GM18868 (cell line): Measurements from ENCODE around the gene SPHK2.

Experiments
- ATAC-seq: cut with Tn5 transposase; IDR thresholded peaks from one replicate; pipeline ENCODE4 v1.9.1; 2021; ENCODE audit warnings: mild to moderate bottlenecking, moderate library complexity; ENCODE audit not compliant: unreplicated experiment

Gene SPHK2

DNA sequence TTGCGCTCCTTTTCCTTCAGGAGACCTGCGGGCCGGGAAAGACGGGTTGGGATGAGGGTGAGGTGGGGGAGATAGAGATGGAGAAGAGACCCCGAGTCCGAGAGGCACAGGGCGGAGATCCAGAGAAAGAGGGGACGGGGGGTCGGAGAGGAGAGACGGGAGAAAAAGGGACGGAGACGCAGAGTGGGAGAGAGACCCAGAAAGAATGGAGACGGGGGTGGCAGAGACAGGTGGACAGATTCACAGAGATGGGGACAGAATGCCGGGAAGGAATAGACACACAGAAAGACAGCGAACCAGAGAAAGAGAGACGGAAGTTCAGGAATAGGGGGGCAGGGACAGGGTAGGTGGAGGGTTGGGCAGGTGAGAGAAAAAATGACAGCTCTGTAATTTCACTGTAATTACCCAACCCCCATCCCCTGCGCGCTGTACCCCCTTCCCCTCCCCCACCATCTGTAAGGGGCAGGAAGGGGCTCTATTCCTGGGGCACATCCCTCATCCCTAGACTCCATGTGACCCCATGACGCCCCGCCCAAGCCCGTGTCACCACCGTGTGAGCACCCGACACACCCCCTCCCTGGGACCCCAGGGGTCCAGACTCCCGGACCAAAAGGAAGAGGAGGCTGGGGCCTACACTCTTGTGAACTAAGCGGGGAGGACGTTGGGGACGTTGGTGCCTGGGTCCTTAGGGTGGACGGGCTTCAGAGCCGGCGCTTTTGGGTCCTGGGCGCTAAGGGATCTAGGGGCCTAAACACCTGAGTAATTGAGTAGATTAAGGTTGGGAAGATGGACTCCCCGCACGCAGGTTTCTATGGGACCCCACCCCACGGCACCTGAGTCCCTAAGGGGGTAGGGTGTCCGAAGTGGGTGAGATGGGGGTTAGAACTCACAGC is 16.9 kb downstream of the SPHK2 start:
- no peak for ATAC-seq

DNA sequence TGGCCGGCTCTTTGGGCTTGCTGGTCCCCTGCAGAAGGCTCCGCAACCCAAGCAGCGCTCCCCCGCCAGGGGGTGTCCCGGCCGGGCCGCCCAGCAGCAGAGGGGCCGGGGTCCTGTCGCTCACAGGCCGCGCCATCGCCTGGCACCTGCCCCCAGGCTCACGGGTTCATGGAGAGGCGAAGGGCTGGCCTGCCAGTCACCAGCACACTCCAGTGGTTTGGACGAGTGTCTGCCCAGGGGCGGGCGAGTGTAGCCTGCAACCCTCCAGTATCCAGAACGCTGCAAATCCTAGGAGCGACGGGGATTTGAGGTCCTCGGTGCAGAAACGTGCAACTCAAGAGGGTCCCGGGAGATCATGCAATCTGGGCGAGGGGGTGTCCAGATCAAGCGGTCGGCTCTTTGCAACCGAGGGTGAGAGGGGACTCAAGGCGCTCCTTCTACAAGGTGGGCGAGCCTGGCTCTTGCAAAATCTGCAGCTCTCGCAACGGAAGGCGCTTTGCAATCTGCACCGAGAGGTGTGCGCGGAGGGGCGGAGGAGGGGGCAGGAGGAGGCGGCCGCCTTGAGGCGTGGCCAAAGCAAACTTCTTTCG is 17.6 kb downstream of the SPHK2 start, which contains the start of gene DBP:
DBP (minus strand) TSS at position 521 of the 590 bp plus-strand sequence; CDS start at position 136, 385 bp downstream.
- no peak for ATAC-seq

DNA sequence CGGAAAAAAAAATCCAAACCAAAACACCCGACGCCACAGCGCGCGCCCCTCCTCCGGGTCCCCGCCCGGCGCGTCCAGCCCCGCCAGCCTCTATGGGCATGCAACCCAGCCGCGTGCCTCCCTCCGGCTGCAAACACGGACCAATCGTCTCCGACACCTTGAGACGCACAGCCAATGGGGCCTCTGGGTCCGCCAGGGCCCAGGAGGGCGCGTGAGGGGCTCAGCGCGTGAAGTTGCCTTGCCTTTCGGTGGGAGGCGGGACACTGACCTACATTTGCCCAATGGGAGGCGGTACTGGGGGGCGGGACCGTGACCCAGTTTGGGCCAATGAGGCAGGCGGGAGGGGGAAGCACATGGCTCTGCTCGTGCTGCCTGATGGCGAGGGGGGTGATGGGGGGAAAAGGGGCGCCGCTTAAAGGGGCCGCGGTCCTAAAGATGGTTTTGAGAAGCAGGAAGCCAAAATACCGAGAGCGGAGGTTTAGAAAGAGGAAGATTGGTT is 18.2 kb downstream of the SPHK2 start:
- peak; percentile 75 for ATAC-seq

DNA sequence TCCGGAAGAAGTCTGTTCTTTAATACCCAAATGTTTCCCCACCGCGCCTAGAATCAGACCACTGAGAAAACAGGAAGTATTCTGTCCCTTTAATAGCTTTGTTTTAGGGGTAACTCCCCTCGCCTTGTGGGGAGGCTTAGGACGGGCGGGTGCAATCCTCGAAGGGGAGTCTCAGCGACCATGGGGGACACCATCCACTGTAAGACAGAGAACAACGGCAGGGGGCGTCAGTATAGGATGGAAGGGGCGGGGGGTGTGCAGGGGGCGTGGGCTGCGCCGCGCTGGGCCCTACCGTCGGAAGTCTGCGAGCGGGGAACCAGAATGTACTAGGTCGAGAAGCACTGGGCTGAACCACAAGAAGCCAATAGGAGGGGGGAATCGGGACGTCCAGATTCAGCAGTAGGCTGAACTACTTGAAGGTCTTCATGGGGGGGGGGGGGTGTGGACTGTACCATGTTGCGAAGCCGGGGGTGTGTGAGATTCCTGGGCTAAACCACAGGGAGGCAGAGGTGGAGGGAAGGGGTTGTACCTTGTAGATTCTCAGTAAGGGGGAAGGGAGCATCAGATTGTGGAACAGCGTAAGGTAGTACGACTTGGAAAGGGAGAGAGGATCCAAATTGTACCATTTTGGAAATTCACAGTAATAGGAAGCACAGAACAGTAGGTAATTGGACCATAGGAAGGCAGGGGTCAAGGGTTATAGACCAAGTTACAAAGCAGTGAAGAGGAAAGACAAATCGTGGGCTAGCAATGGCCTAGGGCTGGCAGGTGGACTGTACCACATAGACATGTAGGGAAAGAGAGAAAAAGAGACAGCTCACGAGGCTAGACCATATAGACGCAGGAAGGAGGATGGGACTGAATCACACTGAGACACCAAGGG is 18.9 kb downstream of the SPHK2 start:
- ATAC-seq = peak; percentile 14

DNA sequence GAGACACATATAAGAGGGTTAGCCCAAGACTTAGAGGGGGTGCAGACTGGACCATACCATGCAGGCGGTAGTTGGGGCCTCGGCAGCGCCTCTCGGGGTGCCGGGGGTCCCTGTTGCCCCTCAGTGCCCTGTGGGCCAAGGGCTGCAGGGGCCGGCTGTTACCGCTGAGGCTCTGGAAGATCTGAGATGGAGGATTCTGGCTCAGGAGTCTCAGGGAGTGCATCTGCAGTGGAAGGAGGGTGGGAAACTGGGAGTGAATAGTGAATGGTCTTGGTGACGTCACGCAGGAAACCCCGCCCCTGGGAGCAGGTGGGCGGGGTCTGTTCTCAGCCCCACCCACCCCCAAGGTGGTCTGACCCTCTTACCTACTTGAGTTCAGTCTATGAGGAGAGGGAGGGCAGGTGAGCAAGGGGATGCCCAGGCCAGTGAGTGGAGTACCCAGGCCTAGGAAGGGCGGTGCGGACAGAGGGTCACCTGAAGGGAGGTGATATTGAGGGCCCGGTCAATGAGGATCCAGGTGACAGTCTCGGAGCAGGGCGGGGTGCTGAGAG is 19.6 kb downstream of the SPHK2 start:
- no peak for ATAC-seq

DNA sequence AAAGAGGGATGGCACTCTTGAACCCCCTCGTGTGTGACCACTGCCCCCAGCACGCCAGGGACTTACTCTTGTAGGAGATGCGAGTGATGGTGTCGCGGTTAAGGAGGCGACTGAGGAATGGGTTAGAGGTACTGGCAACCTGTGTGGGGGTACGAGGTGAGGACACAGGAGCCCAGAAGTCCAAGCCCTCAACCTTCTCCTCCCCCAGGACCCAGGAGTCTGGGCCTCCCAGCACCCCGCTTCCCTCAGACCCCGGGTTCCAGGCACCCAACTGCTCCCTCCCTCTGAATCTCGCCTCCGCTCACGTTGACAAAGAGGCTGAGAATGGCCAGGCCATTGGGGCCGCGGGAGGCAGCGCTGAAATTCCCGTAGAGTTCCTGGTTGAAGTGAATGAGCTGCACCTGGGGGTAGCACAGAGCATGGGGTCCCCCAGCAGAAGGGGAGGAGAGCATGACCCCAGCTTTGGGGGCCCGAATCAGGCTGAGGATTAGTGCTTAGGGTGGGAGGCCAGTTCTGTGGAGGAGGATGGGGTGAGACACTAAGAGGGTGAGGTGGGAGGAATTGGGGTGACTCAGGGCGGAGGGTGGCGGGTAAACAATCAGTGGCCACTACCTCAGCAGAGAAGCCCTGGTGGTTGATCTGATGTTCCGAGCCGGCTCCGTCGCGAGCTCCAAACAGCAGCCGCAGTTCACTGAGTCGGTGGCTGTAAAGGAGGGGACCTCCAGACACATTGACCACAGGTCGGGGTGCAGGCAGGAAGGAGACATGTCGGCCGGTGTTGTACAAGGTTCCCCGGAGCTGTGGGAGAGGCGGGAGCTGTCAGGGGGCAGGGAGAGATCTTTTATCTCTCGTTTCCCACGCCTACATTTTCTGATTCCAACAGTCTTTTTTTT is 20.4 kb downstream of the SPHK2 start:
- ATAC-seq = no peak

DNA sequence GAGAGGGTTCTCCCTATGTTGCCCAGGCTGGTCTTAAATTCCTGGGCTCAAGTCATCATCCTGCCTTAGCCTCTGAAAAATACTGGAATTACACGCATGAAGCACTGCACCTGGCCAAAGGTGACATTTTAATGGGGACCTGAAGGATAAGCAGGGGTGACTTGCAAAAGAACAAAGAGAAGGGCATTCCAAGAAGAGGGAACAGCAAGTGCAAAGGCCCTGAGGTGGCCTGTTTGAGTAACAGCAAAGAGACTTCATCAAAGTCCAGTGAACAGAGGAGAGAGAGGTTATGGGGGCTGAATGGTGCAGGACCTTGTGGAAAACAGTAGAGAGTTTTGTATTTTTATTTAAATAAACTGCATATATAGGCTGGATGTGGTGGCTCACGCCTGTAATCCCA is 22.5 kb downstream of the SPHK2 start:
- ATAC-seq = no peak

DNA sequence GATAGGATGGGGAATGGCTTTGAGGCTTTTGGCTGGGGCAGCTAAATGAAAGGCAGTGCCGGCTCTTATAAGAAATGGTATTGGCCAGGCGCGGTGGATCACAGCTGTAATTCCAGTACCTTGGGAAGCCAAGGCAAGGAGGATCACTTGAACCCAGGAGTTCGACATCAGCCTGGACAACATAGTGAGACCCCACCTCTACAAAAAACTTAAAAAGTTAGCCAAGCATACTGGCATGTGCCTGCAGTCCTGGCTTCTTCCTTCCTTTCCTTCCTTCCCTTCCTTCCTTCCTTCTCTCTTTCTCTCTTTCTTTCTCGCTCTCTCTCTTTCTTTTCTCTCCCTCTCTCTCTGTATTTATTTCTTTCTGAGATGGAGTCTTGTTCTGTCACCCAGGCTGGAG is 23.6 kb downstream of the SPHK2 start:
- ATAC-seq = no peak

DNA sequence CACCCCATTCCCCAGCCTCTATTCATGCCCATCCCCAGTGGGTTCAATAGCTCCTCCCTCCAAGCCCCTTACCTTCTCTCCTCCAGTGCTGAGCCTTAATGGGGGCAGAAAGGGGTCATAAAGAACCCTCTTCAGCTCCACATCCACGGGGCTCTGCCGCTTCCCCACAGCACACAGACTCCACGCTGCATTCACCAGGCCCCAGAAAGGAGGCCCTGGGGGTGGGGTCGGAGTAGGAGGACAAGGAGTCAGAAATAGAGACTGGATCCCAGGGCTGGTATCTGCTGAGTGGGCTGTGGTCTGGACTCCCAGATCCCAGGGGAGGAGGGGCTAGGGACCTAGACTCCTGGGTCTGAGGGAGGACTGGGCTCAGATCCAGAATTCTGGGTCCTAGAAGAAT is 25.0 kb downstream of the SPHK2 start:
- no peak for ATAC-seq

DNA sequence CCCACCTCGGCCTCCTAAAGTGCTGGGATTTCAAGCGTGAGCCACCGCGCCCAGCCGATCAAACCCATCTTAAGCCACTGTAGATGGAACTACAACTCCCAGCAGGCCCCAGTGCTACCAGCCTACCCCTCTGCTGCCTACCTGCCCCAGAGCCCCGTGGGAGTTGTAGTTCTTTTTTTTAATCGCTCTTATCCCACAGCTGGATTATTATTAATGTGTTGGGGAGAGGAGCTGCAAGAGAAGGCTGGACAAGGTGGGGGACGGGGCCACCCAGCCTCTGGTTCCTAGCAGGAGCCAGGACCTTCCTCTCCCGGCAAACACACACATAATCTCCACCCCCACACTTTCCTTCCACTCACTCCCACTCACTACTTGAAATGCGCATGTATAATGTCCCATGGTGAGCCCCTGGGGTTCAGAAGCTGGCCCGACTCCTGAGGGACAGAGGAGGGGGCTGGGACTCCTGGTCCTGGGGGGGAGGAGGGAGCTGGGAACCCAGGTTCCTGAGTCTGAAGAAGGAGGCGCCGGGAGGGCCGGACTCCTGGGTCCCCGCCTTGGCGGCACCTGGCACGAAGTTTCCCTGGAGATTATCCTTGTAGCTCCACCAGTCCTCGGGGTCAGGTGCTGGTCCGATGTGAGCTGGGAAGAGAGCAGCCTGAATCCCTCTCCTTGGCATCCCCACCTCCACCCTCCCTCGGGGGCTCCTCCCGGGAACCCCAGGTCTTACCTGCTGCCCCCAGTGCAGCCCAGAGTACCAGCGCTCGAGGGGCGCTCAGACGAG is 25.7 kb downstream of the SPHK2 start:
- peak; percentile 43 for ATAC-seq

DNA sequence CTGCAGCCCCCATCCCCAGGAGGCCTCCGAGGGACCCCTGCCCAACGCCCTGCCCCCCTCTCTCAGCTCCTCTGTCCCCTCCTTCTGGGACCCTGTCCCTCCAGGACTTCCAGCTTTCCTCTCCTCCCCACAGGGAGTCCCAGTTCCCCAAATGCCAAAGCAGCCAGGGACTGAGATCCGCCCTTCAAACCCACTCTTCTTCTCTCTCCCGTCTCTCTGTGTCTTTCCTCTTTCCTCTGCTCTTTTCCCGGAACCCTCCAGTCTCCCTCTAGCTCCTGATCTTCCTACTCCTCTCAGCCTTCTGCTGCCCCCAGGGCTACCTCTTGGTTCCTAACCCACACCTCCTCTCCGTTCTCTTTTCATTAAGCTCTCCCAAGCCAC is 26.3 kb downstream of the SPHK2 start:
- no peak for ATAC-seq

DNA sequence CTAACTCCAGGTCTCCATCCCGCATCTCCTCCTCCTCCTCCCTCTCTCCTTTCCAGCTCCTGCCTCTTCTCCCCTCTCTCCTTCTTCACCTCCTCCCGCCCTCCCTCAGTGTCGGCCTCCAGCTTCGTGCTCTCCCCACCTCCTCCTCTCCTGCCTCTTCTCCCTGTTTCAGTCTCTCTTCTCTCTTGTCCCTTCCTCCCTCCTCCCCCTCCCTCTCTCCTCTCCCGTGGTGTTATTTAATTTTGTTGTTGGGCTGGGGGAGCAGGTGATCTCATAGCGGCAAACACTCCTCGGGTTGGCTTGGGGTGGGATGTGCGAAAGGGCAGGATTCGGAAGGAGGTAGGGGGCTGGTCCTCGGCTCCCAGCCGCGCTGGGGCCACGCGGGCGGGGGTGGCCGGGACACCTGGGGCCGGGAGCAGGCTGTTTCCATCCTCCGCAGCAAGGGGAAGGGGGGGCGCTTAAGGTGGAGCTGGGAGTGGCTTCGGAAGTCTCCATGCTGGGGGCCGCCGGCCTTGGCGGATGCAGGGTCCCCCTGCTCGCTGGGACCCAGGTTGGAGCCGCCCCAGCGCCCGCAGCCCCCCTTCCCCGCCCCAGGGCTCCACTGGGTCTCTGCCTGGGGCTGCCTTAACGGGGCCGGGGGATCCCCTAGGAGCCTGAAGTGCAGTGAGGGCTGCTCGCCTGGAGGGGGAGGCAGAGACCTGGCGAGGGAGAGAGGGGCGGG is 26.9 kb downstream of the SPHK2 start, which contains the start of gene CA11:
CA11 (minus strand) TSS at position 187 of the 721 bp plus-strand sequence. CDS start 555 bp downstream, outside the sequence.
- ATAC-seq = peak; percentile 84

DNA sequence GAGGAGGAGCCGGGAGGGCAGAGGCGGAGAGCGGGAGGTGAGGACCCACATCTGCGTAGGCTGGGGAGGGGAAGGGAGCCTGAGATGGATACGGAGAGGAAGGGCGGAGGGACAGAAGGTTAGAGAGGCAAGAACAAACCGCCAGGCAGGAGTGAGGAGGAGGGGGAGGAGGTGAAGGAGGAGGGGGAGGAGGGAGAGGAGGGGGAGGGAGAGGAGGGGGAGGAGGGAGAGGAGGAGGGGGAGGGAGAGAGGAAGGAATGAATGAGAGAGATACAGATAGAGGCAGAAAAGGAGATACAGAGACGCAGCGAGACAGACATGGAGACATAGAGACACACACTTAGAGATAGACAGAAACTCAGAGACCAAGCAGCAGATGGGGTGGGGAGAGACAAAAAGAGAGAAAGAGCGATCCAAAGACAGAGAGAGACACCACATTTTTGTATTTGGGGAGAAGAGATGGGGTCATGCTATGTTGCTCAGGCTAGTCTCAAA is 27.5 kb downstream of the SPHK2 start:
- no peak for ATAC-seq

DNA sequence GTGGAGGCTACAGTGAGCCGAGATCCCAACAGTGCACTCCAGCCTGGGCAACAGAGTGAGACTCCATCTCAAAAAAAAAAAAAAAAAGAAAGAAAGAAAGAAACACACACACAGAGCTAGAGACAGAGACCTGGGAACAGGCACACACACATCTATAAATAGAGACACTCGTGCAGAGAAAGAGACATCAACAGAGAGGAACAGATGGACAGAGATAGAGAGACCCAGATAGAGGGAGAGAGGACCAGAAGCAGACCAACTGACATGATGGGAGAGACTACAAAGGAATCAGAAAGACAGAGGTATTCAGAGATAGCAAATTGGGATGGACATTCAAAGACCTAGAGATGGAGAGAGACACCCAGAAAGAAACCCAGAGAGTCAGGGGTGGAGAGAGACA is 28.8 kb downstream of the SPHK2 start:
- no peak for ATAC-seq

DNA sequence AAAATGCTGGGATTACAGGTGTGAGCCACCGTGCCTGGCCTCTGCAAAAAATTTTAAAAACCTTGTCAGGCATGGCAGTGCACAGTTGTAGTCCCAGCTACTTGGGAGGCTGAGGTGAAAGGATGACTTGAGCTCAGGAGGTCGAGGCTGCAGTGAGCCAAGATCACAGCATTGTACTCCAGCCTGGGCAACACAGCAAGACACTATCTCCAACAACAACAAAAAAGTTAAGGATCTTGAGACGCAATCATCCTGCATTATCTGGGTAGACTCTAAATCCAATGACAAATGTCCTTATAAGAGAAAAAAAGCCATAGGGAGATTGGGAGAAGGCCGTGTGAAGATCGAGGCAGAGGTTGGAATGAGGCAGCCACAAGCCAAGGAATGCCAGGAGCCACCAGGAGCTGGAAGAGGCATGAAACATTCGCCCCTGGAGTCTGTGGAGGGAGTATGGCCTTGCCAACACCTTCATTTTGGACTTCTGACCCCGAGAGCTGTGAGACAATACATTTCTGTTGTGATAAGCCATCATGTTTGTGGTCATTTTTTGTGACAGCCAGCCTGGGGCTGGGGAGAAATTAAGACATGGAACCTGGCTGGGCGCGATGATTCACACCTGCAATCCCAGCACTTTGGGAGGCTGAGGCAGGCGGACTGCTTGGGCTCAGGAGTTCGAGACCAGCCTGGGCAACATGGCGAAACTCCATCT is 31.8 kb downstream of the SPHK2 start:
- no peak for ATAC-seq

DNA sequence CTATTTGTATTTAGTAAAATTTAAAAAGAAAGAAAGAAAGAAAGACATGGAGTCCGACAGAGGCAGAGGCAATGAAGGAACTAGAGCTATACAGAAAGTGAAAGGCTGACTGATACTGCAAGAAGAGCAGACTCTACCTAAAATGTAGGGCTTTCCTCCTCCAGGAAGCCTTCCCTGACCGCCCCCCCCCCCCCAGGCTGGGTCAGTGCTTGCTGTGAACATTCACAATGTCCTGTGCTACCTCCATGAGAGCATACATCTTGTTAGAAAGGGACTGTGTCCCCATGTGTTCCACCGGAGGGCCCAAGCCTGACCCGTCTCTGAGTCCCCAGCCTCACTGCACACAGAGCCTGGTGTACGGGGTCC is 32.4 kb downstream of the SPHK2 start:
- ATAC-seq = no peak

DNA sequence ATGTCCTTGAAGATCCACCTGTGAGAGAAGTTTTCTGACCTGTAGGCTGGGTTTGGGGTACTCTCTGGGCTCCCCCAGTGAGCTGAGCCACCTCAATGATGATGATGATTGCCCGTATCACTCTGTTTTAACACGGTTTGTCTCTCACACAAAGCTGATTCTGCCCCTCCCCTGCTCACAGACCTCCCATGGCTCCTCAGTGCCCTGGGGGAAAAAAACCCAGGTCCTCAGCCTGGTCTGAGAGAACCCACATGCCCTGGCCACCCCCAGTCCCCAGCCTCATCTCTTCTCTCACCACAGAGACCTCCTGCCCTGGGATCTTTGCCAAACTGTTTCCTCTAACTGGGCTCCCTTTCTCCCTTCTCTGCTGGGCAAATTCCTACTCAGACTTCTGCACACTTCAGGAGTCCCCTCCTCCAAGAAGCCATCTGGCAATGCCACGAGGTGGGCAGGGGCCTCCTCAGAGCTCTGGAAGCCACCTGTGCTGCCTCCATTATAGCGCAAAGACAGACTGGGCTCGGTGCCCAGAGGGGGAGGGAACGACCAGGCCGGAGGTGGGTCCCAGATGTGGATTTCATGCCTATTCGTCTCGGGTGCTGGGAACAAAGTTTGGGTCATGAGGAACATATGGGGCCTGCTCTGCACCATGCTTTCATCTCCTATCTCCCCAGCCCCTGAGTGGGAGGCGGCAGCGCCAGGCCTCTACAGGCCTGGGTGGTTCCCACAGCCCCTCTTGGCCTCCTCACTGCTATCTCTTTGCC is 35.2 kb downstream of the SPHK2 start:
- ATAC-seq = no peak
